HepG2 (cell line): ENCODE measurements around the gene ATP11B. TPM values are rescaled to one million over a fixed set of nuclear protein-coding genes. Genes with fewer than 3 reads are reported as not detected.

Experiments
- ATM ChIP-seq: fragments of 450-650 bp; IDR thresholded peaks from 2 replicates; pipeline ENCODE4 v1.7.1; 2017; ENCODE audit warnings: mild to moderate bottlenecking, borderline replicate concordance
- CREM ChIP-seq, 2 experiments: sonication (generic) in 1 of 2; formaldehyde crosslinking in 1 of 2; IDR thresholded peaks; 2 replicates each; pipeline versions ENCODE4 v1.4.0 to v1.6.1; 2016 to 2020; ENCODE audit warnings: antibody characterized with exemption in 1 of 2, mild to moderate bottlenecking in 1 of 2, missing genetic modification reagents in 1 of 2
- DMAP1 ChIP-seq: IDR thresholded peaks from 2 replicates; pipeline ENCODE4 v1.6.1; 2016
- GABPB1 ChIP-seq: IDR thresholded peaks from 2 replicates; pipeline ENCODE4 v1.6.1; 2016; ENCODE audit warnings: mild to moderate bottlenecking, missing genetic modification reagents, moderate library complexity, missing compliant biosample characterization
- HNRNPL ChIP-seq: fragments of 200-400 bp; formaldehyde crosslinking; IDR thresholded peaks from 2 replicates; pipeline ENCODE4 v1.6.1; 2017; ENCODE audit warnings: mild to moderate bottlenecking, low read depth, low read length
- HNRNPLL ChIP-seq: fragments of 200-400 bp; formaldehyde crosslinking; IDR thresholded peaks from 2 replicates; pipeline ENCODE4 v1.6.1; 2017; ENCODE audit warnings: mild to moderate bottlenecking, low read depth, low read length; ENCODE audit not compliant: poor library complexity, severe bottlenecking
- HOXA5 ChIP-seq: sonication (generic); formaldehyde crosslinking; IDR thresholded peaks from 2 replicates; pipeline ENCODE4 v1.4.0; 2020; ENCODE audit warnings: missing genetic modification reagents
- ISL2 ChIP-seq: sonication (generic); formaldehyde crosslinking; IDR thresholded peaks from 2 replicates; pipeline ENCODE4 v1.5.0; 2020; ENCODE audit warnings: missing genetic modification reagents
- KLF16 ChIP-seq, 2 experiments: sonication (generic) in 1 of 2; formaldehyde crosslinking in 1 of 2; IDR thresholded peaks; 2 replicates each; pipeline versions ENCODE4 v1.6.1 to v1.8.0; 2016 to 2023; ENCODE audit warnings: missing genetic modification reagents in 2 of 2, missing compliant biosample characterization in 1 of 2
- MEIS1 ChIP-seq: sonication (generic); formaldehyde crosslinking; IDR thresholded peaks from 2 replicates; pipeline ENCODE4 v1.9.0; 2021; ENCODE audit warnings: mild to moderate bottlenecking, missing genetic modification reagents, moderate library complexity, borderline replicate concordance
- MTA1 ChIP-seq: sonication (generic); formaldehyde crosslinking; IDR thresholded peaks from 2 replicates; pipeline ENCODE4 v1.4.0; 2020; ENCODE audit warnings: missing genetic modification reagents, mild to moderate bottlenecking, borderline replicate concordance
- MXI1 ChIP-seq: IDR thresholded peaks from 3 replicates; pipeline ENCODE4 v1.6.1; 2012; ENCODE audit warnings: low read depth, low read length, inconsistent platforms, borderline replicate concordance
- MYC ChIP-seq: sonication (generic); formaldehyde crosslinking; IDR thresholded peaks from 2 replicates; pipeline ENCODE4 v1.9.0; 2021; ENCODE audit warnings: missing genetic modification reagents, borderline replicate concordance
- NAIF1 ChIP-seq: sonication (generic); formaldehyde crosslinking; IDR thresholded peaks from 2 replicates; pipeline ENCODE4 v1.5.0; 2020; ENCODE audit warnings: mild to moderate bottlenecking, missing genetic modification reagents, borderline replicate concordance
- NCOA2 ChIP-seq: sonication (generic); formaldehyde crosslinking; IDR thresholded peaks from 2 replicates; pipeline ENCODE4 v1.8.0; 2022; ENCODE audit warnings: inconsistent platforms
- NONO ChIP-seq, 2 experiments: fragments of 450-650 bp in 1 of 2; sonication (generic) in 1 of 2; formaldehyde crosslinking in 1 of 2; IDR thresholded peaks in 1 of 2; conservative IDR thresholded peaks in 1 of 2; 2 replicates each; pipeline versions ENCODE4 v1.6.1 to v1.8.0; 2017 to 2022; ENCODE audit warnings: mild to moderate bottlenecking in 1 of 2, missing genetic modification reagents in 1 of 2, moderate library complexity in 1 of 2
- NR1H2 ChIP-seq: sonication (generic); formaldehyde crosslinking; IDR thresholded peaks from 2 replicates; pipeline ENCODE4 v1.8.1; 2022; ENCODE audit warnings: low read depth, missing genetic modification reagents, borderline replicate concordance
- RFXAP ChIP-seq: sonication (generic); formaldehyde crosslinking; IDR thresholded peaks from 2 replicates; pipeline ENCODE4 v1.4.0; 2020; ENCODE audit warnings: missing genetic modification reagents, borderline replicate concordance
- SP1 ChIP-seq, 2 experiments: fragments of 450-650 bp in 1 of 2; sonication (generic) in 1 of 2; formaldehyde crosslinking in 1 of 2; IDR thresholded peaks; 2 replicates each; pipeline versions ENCODE4 v1.4.0 to v1.6.1; 2016 to 2020; ENCODE audit warnings: missing genetic modification reagents in 1 of 2
- SRSF4 ChIP-seq: fragments of 200-400 bp; formaldehyde crosslinking; IDR thresholded peaks from one replicate; pipeline ENCODE4 v1.6.1; 2018; ENCODE audit warnings: mild to moderate bottlenecking, low read depth, low read length, moderate library complexity; ENCODE audit not compliant: poor library complexity, severe bottlenecking
- ZBTB1 ChIP-seq: sonication (generic); formaldehyde crosslinking; IDR thresholded peaks from 2 replicates; pipeline ENCODE4 v1.4.0; 2020; ENCODE audit warnings: missing genetic modification reagents, borderline replicate concordance
- ZFP41 ChIP-seq: sonication (generic); formaldehyde crosslinking; IDR thresholded peaks from 2 replicates; pipeline ENCODE4 v1.4.0; 2020; ENCODE audit warnings: mild to moderate bottlenecking, missing genetic modification reagents, borderline replicate concordance
- ZNF160 ChIP-seq: sonication (generic); formaldehyde crosslinking; IDR thresholded peaks from 2 replicates; pipeline ENCODE4 v1.8.0; 2022; ENCODE audit warnings: mild to moderate bottlenecking, inconsistent platforms, missing genetic modification reagents
- ZNF234 ChIP-seq: sonication (generic); formaldehyde crosslinking; conservative IDR thresholded peaks from 2 replicates; pipeline ENCODE4 v1.5.1; 2020; ENCODE audit warnings: mild to moderate bottlenecking, missing genetic modification reagents
- ZNF549 ChIP-seq: sonication (generic); formaldehyde crosslinking; IDR thresholded peaks from 2 replicates; pipeline ENCODE4 v1.5.0; 2020; ENCODE audit warnings: missing genetic modification reagents
- polyA plus RNA-seq, 8 experiments: library from polyadenylated mRNA; depleted of rRNA in 3 of 8; stranded (reverse) in 7 of 8; unstranded in 1 of 8; fragments of >200 nt; fragmentation: Illumina TruSeq in 4 of 8; extraction: Trizol in 4 of 8; gene quantifications; 2 replicates each; pipeline versions ENCODE4 v1.2.1 to v1.2.3, GENCODE V29; 2011 to 2016; ENCODE audit warnings: low read depth in 4 of 8, missing spikeins in 1 of 8, mixed read lengths in 1 of 8; ENCODE audit not compliant: insufficient read depth in 1 of 8
- total RNA-seq, 5 experiments: library from RNA; depleted of rRNA; stranded (reverse); fragments of >200 nt; fragmentation: Illumina TruSeq; extraction: Trizol; gene quantifications; 2 replicates each; pipeline ENCODE4 v1.2.3, GENCODE V29; 2016; ENCODE audit warnings: low read depth in 1 of 5
- TF ChIP-seq, protein P1 (sequence below): sonication (generic); formaldehyde crosslinking; IDR thresholded peaks from 2 replicates; pipeline ENCODE4 v1.4.0; 2020; ENCODE audit warnings: missing genetic modification reagents, borderline replicate concordance

Gene ATP11B
- total and polyA plus RNA-seq, 2 of the 13 experiments (the other 11 are each of a cell fraction or from before 2014, with no cell fraction given), result 10.1 to 22.9 TPM

DNA sequence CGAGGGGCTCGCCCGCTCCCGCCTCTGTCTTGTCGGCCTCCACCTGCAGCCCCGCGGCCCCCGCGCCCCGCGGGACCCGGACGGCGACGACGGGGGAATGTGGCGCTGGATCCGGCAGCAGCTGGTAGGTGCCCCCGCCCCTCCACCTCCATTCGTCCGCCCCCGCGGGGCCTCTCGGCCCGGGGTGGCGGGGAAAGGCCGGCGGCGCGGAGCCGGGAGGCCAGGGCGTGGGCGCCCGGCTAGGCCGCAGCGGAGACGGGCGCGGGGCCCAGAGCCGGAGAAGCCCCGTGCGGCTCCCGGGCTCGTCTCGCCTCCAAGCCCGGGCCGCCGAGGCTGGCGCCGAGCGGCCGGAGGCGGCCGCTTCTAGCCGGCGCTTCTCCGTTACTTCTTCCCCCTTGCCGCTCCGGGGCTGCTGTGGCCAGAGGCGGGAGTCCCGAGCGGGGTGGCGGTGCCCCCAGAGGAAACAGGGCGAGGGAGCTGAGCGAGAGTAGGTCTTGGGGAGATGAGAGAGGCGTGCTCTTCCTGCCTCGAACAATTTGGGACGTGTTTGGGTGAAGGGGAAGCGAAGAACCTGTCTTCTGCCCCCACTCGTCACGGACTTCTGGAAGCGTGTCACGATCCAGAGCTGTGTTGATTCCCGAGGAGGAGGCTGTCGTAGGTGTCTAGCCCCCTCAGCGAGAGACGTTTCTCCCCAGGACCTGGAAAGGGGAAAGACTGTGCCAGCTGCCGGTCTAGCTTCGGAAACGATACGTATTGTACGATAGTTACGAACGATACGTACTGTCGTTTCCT is 555 bp downstream of the ATP11B start (continued):
- TF ChIP-seq MYC (CRISPR knock-in tag) (peak; percentile 40; the same call in 1 of the 2 replicates), MXI1 (0 out of 3 replicates have a peak, but pooled peaks have one; percentile 8), HNRNPLL (peak; percentile 80), MEIS1 (CRISPR knock-in tag) (no peak), ZBTB1 (CRISPR knock-in tag) (no peak), ZNF549 (CRISPR knock-in tag) (no peak), NAIF1 (no peak), MTA1 (CRISPR knock-in tag) (0 out of 2 replicates have a peak, but pooled peaks have one; percentile 6), ISL2 (CRISPR knock-in tag) (no peak), ZNF160 (CRISPR knock-in tag) (no peak), NR1H2 (CRISPR knock-in tag) (no peak), CREM (IDR thresholded peaks at IDR 0.05) (no peak), CREM (CRISPR knock-in tag; IDR thresholded peaks at IDR 0.05) (no peak), DMAP1 (CRISPR knock-in tag) (no peak), ZFP41 (no peak), KLF16 (CRISPR knock-in tag; IDR thresholded peaks at IDR 0.05) (no peak; a peak in 1 of 4 replicates), HOXA5 (CRISPR knock-in tag) (0 out of 2 replicates have a peak, but pooled peaks have one; percentile 0), HNRNPL (no peak), NCOA2 (no peak), ZNF234 (no peak), SRSF4 (no peak), SP1 (IDR thresholded peaks at IDR 0.05) (no peak), SP1 (CRISPR knock-in tag; IDR thresholded peaks at IDR 0.05) (no peak), RFXAP (no peak), GABPB1 (CRISPR knock-in tag) (peak; percentile 8; the same call in 1 of the 2 replicates), NONO (IDR thresholded peaks at IDR 0.05) (no peak), NONO (CRISPR knock-in tag; conservative IDR thresholded peaks at IDR 0.05) (0 out of 2 replicates have a peak, but pooled peaks have one; percentile 44), ATM (no peak)
- TF ChIP-seq, protein P1, sequence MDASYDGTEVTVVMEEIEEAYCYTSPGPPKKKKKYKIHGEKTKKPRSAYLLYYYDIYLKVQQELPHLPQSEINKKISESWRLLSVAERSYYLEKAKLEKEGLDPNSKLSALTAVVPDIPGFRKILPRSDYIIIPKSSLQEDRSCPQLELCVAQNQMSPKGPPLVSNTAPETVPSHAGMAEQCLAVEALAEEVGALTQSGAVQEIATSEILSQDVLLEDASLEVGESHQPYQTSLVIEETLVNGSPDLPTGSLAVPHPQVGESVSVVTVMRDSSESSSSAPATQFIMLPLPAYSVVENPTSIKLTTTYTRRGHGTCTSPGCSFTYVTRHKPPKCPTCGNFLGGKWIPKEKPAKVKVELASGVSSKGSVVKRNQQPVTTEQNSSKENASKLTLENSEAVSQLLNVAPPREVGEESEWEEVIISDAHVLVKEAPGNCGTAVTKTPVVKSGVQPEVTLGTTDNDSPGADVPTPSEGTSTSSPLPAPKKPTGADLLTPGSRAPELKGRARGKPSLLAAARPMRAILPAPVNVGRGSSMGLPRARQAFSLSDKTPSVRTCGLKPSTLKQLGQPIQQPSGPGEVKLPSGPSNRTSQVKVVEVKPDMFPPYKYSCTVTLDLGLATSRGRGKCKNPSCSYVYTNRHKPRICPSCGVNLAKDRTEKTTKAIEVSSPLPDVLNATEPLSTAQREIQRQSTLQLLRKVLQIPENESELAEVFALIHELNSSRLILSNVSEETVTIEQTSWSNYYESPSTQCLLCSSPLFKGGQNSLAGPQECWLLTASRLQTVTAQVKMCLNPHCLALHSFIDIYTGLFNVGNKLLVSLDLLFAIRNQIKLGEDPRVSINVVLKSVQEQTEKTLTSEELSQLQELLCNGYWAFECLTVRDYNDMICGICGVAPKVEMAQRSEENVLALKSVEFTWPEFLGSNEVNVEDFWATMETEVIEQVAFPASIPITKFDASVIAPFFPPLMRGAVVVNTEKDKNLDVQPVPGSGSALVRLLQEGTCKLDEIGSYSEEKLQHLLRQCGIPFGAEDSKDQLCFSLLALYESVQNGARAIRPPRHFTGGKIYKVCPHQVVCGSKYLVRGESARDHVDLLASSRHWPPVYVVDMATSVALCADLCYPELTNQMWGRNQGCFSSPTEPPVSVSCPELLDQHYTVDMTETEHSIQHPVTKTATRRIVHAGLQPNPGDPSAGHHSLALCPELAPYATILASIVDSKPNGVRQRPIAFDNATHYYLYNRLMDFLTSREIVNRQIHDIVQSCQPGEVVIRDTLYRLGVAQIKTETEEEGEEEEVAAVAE, result no peak
